ENCODE data around the gene ADAP2. TPM values are rescaled to one million over a fixed set of nuclear protein-coding genes. Genes with fewer than 3 reads are reported as not detected.
A peak's percentile ranks its signal among the peaks of the same experiment; 100 is the strongest.

The ADAP2 gene
- total and polyA plus RNA-seq, 2 experiments from 2014 or later, result 0.94 TPM

- no peak overlapping the region for H3K27ac ChIP-seq (ENCODE audit: low read depth)
- no peak overlapping the region for H3K4me2 ChIP-seq
- Mint-ChIP-seq H3K27ac (no peak overlapping the region), H3K4me1 (no peaks in the 10 kb centered on the region), H3K4me3 (no peak overlapping the region), H3K36me3 (ENCODE audit: low read depth) (no peaks in the 10 kb centered on the region), H3K9me3 (no peaks in the 10 kb centered on the region; the same call in 2 of the 3 replicates), H3K27me3 (ENCODE audit: insufficient read depth, low read depth, poor library complexity) (no peaks in the 10 kb centered on the region)
- DNase-seq (ENCODE audit: low spot score) (no peak), ATAC-seq (no peak)
- H3K9me2 ChIP-seq (ENCODE audit: insufficient read depth), result no peaks in the 10 kb centered on the region
- H3K79me2 ChIP-seq (replicated peaks; ENCODE audit: insufficient read depth), result no peaks in the 10 kb centered on the region
- no peak overlapping the region for H3K4me3 ChIP-seq
- no peaks in the 10 kb centered on the region for H3K4me1 ChIP-seq (ENCODE audit: insufficient read depth)
- H4K20me1 ChIP-seq (replicated peaks; ENCODE audit: insufficient read depth), result no peaks in the 10 kb centered on the region
- no peaks in the 10 kb centered on the region for H3K27me3 ChIP-seq (ENCODE audit: insufficient read depth)
- H3F3A ChIP-seq (replicated peaks; ENCODE audit: low read depth), result no peaks in the 10 kb centered on the region
- TF ChIP-seq ZNF331 (CRISPR knock-in tag; IDR thresholded peaks at IDR 0.05; ENCODE audit: low read depth) (no peak), JUNB (IDR thresholded peaks at IDR 0.05; ENCODE audit: unreplicated experiment) (no peak)
- H2AFZ ChIP-seq, result peak overlapping the region; percentile 14; the same call in 1 of the 2 replicates
- H3K36me3 ChIP-seq (ENCODE audit: insufficient read depth), result no peaks in the 10 kb centered on the region
Measured at GRCh38 chr17:30939051-30939689, 17.4 kb downstream of the ADAP2 start.

GRCh38 chr17:30942308-30943079, 20.7 kb downstream of the ADAP2 start:
- no peak overlapping the region for H3K4me3 Mint-ChIP-seq
- Histone ChIP-seq H3K9me2 (ENCODE audit: insufficient read depth) (no peaks in the 10 kb centered on the region), H3K4me2 (no peak overlapping the region), H3K4me1 (ENCODE audit: insufficient read depth) (no peaks in the 10 kb centered on the region), H3K36me3 (ENCODE audit: insufficient read depth) (no peaks in the 10 kb centered on the region), H3K27ac (ENCODE audit: low read depth) (no peak overlapping the region), H4K20me1 (replicated peaks; ENCODE audit: insufficient read depth) (no peaks in the 10 kb centered on the region), H3K79me2 (replicated peaks; ENCODE audit: insufficient read depth) (no peaks in the 10 kb centered on the region), H2AFZ (no peak overlapping the region), H3K27me3 (ENCODE audit: insufficient read depth) (no peaks in the 10 kb centered on the region), H3K4me3 (no peak overlapping the region), H3F3A (replicated peaks; ENCODE audit: low read depth) (no peaks in the 10 kb centered on the region)
- no peak for ATAC-seq
- peaks cover 4% of the 10 kb centered on the region for H3K27me3 Mint-ChIP-seq (ENCODE audit: insufficient read depth, low read depth, poor library complexity)
- DNase-seq (ENCODE audit: low spot score), result no peak
- TF ChIP-seq ETS1 (IDR thresholded peaks at IDR 0.05) (no peak), JUNB (IDR thresholded peaks at IDR 0.05; ENCODE audit: unreplicated experiment) (no peak), ZNF331 (CRISPR knock-in tag; IDR thresholded peaks at IDR 0.05; ENCODE audit: low read depth) (no peak), NANOG (IDR thresholded peaks at IDR 0.05; ENCODE audit: borderline replicate concordance) (no peak), CREB1 (CRISPR knock-in tag; IDR thresholded peaks at IDR 0.05; ENCODE audit: low read depth) (no peak), EZH2 (IDR thresholded peaks at IDR 0.05; ENCODE audit: low read depth, unreplicated experiment) (no peak), ZNF462 (CRISPR knock-in tag; IDR thresholded peaks at IDR 0.05) (no peak), CTCF (conservative IDR thresholded peaks at IDR 0.05; ENCODE audit: low read depth in 2 of 2) (no peak)
- H3K4me1 Mint-ChIP-seq, result no peaks in the 10 kb centered on the region
- H3K27ac Mint-ChIP-seq, result no peak overlapping the region
- H3K36me3 Mint-ChIP-seq (ENCODE audit: low read depth), result no peaks in the 10 kb centered on the region
- no peaks in the 10 kb centered on the region; the same call in 2 of the 3 replicates for H3K9me3 Mint-ChIP-seq

Measured in GM23338 (cell line).